Nephron (organoid): ENCODE data around the gene MYO16.

ENCODE experiments used
- H3K27ac Mint-ChIP-seq, 3 experiments: 2 replicates each; pipeline ENCODE4 v1.8.0; 2020; ENCODE audit warnings: mixed read lengths in 3 of 3, mild to moderate bottlenecking in 2 of 3, moderate library complexity in 1 of 3
- H3K27me3 Mint-ChIP-seq: 2 replicates; pipeline ENCODE4 v1.8.0; 2021; ENCODE audit warnings: low read depth, mild to moderate bottlenecking, moderate library complexity, mixed read lengths
- H3K36me3 Mint-ChIP-seq: 2 replicates; pipeline ENCODE4 v1.8.0; 2020; ENCODE audit warnings: low read depth, mixed read lengths
- H3K4me1 Mint-ChIP-seq: 2 replicates; pipeline ENCODE4 v1.8.0; 2020; ENCODE audit warnings: mixed read lengths
- H3K4me3 Mint-ChIP-seq, 3 experiments: 2 replicates each; pipeline ENCODE4 v1.8.0; 2020; ENCODE audit warnings: mild to moderate bottlenecking in 3 of 3, mixed read lengths in 3 of 3, moderate library complexity in 2 of 3
- H3K9me3 Mint-ChIP-seq: 2 replicates; pipeline ENCODE4 v1.8.0; 2020; ENCODE audit warnings: mixed read lengths
- CTCF ChIP-seq, 3 experiments: fragments of 200-600 bp; sonication (generic); IDR thresholded peaks; one replicate each; pipeline ENCODE4 v1.5.0; 2021; ENCODE audit warnings: antibody characterized with exemption in 3 of 3; ENCODE audit not compliant: unreplicated experiment in 3 of 3

The MYO16 gene

GRCh38 chr13:109228211-109228610, 598.8 kb downstream of the MYO16 start:
- H3K4me1 Mint-ChIP-seq: no peaks in the 10 kb centered on the region
- no peak for TF ChIP-seq CTCF (IDR thresholded peaks at IDR 0.05; ENCODE audit: unreplicated experiment in 3 of 3)
- peaks cover 14% of the 10 kb centered on the region for H3K9me3 Mint-ChIP-seq
- no peak overlapping the region for H3K4me3 Mint-ChIP-seq
- H3K27ac Mint-ChIP-seq: no peak overlapping the region
- no peaks in the 10 kb centered on the region for H3K27me3 Mint-ChIP-seq
- H3K36me3 Mint-ChIP-seq: peaks cover 7% of the 10 kb centered on the region

DNA sequence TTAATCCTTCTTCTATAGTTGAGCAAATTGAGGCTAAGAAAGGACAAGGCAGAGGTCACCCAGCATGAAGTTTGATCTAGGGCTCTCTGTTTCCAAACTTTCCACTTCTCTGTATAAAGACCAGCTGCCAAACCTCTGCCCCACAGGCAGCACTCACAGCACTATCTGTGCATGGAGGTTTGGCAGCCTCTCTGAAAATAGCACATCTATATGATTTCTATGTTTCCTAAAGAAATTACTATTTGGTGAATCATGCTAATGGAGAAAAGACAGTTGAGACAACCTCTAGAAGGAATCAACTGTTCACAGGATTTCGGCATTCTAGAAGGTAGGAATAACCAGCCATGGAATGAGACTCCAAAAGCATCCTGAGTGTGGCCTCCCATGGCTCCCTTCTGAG, 602.5 kb downstream of the MYO16 start:
- Mint-ChIP-seq H3K4me3 (no peak overlapping the region), H3K27me3 (no peaks in the 10 kb centered on the region), H3K27ac (no peak overlapping the region), H3K9me3 (peaks cover 8% of the 10 kb centered on the region), H3K4me1 (no peaks in the 10 kb centered on the region), H3K36me3 (no peaks in the 10 kb centered on the region)
- TF ChIP-seq CTCF (IDR thresholded peaks at IDR 0.05; ENCODE audit: unreplicated experiment in 3 of 3): no peak

- H3K9me3 Mint-ChIP-seq: peaks cover 6% of the 10 kb centered on the region
- no peak overlapping the region for H3K4me3 Mint-ChIP-seq
- H3K27ac Mint-ChIP-seq: no peak overlapping the region
- no peaks in the 10 kb centered on the region for H3K4me1 Mint-ChIP-seq
- no peaks in the 10 kb centered on the region for H3K27me3 Mint-ChIP-seq
- TF ChIP-seq CTCF (IDR thresholded peaks at IDR 0.05; ENCODE audit: unreplicated experiment in 3 of 3): no peak
- H3K36me3 Mint-ChIP-seq: no peaks in the 10 kb centered on the region
These were observed 603.9 kb downstream of the MYO16 start for GRCh38 chr13:109233293-109233692.

DNA sequence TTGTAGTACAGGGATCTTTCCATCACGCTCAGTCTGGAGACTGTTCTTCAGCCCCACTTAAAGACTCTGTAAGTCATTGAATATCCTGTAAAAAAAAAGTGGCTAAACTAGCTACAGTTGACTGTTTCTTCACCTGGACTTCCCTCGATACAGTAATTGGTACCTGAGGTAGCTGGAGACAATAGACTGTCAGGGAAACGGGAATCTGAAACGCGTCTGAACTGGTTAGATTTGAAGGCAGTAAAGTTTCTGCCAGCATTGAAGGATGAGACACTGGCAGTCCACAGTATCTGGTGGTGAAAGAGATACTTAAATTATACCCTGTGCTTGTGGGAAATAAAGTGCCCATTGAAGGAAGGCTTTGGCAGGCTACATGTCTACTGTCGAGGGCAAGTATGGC, 606.5 kb downstream of the MYO16 start:
- no peaks in the 10 kb centered on the region for H3K36me3 Mint-ChIP-seq
- H3K4me1 Mint-ChIP-seq: no peaks in the 10 kb centered on the region
- no peak overlapping the region for H3K27ac Mint-ChIP-seq
- H3K27me3 Mint-ChIP-seq: no peaks in the 10 kb centered on the region
- H3K4me3 Mint-ChIP-seq: no peak overlapping the region
- no peak for TF ChIP-seq CTCF (IDR thresholded peaks at IDR 0.05; ENCODE audit: unreplicated experiment in 3 of 3)
- peaks cover 6% of the 10 kb centered on the region for H3K9me3 Mint-ChIP-seq

DNA sequence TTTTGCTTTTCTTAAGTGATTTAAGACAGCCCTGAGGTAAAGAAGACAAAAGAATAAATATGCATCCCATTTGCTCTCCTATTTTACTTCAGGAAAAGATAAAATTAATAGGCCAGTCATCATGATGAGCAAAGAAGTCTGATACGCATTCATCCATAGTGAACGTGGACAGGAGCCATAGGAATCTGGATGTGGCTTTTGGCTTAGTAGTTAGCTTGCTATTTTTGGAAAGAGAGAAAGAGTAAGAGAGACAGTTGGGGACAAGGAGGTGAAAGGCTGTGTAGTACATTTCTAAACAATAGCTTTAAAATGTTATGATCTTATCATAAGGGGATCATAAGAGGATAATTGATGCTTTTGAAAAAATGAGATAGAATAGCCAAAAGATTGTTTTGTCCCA, 611.7 kb downstream of the MYO16 start:
- H3K4me3 Mint-ChIP-seq: no peak overlapping the region
- no peaks in the 10 kb centered on the region for H3K36me3 Mint-ChIP-seq
- no peak overlapping the region for H3K27ac Mint-ChIP-seq
- no peaks in the 10 kb centered on the region for H3K27me3 Mint-ChIP-seq
- H3K4me1 Mint-ChIP-seq: no peaks in the 10 kb centered on the region
- H3K9me3 Mint-ChIP-seq: no peaks in the 10 kb centered on the region
- TF ChIP-seq CTCF (IDR thresholded peaks at IDR 0.05; ENCODE audit: unreplicated experiment in 3 of 3): no peak

DNA sequence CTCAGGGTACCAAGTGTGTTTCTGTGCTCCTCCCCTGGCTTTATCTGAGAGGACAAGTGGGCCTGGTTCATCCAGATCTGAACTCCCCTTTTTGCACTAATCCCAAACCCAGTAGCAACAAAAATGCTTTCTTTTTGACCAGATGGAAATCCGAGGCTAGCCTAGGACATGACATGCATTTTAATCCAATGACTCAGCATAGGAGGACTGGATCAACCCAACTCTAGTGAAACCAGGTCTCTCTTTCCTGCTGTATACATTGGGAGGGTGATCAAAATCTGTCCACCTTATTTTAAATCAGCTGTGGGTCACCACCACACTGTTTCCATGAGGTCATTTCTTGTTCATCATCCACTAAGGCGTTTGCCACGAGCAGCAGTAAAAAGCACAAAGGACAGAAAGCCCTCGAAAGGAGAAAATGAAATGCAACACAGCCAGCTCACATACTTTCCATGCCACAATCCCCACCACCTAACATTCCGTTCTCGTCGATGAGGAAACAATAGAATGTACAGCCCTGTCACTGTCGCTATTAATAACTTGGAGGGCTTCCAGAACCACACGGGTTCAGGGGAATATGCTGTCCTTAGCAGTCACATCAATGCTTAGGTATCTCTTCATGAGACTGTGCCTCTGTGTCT, 614.0 kb downstream of the MYO16 start:
- Mint-ChIP-seq H3K36me3 (no peaks in the 10 kb centered on the region), H3K9me3 (peaks cover 7% of the 10 kb centered on the region), H3K27me3 (no peaks in the 10 kb centered on the region), H3K4me3 (no peak overlapping the region), H3K27ac (no peak overlapping the region), H3K4me1 (no peaks in the 10 kb centered on the region)
- no peak for TF ChIP-seq CTCF (IDR thresholded peaks at IDR 0.05; ENCODE audit: unreplicated experiment in 3 of 3)
